HG03064 (cell line): ENCODE results near the gene RBPJL.

Source experiments
- ATAC-seq: cut with Tn5 transposase; IDR thresholded peaks from one replicate; pipeline ENCODE4 v1.9.1; 2021; ENCODE audit warnings: low read depth; ENCODE audit not compliant: unreplicated experiment

RBPJL gene

DNA sequence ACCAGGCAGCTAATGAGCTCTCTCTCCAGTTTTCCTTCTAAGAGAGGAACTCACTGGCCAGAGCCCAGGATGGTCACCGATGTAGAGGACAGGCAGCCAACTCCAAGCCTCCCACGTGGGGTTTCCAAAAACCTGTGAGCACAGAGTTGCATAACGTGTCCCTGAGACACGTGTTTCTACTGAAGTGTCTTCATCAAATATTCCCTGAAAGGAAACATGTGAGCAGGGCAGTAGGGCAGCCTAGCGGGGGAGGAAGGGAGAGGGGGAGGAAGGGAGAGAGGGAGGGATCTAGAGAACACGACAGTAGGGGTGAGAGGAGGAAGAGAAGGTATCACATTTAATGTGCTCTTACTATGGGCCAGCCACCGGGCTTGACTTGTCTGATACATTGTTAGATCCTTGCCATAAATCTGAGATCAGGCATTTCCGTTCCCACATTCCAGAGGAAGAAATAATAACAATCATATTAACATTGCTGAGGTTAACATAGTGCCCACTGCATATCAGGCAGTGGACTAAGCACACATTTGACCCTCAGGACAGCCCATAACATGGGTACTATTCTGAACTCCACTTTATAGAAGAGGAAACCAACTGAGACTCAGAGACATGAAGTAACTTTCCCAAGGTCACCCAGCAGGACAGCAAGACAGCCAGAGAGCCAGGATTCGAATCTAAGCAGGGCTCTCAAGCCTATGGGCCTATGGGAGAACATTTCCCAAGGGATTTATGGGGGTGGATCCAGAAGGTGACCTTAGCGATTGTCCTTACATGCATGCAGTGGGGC, 51.8 kb downstream of the RBPJL start:
- ATAC-seq, result no peak

DNA sequence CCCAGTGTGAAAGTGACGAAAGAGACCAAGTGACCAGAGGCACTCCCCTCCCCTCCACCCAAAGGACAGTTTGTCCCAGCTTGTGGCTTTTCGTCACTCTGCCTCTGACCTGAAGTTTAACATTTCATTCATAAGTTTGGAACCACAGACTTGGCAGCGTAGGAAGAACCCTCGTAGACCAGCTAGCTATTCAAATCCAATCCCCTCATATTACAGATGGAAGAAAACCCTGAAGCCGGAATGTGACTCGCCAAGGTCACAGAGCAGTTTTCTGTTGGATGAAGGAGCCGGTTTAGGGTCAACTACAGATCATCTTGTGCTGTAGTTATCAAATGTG, 52.4 kb downstream of the RBPJL start:
- ATAC-seq, result no peak

DNA sequence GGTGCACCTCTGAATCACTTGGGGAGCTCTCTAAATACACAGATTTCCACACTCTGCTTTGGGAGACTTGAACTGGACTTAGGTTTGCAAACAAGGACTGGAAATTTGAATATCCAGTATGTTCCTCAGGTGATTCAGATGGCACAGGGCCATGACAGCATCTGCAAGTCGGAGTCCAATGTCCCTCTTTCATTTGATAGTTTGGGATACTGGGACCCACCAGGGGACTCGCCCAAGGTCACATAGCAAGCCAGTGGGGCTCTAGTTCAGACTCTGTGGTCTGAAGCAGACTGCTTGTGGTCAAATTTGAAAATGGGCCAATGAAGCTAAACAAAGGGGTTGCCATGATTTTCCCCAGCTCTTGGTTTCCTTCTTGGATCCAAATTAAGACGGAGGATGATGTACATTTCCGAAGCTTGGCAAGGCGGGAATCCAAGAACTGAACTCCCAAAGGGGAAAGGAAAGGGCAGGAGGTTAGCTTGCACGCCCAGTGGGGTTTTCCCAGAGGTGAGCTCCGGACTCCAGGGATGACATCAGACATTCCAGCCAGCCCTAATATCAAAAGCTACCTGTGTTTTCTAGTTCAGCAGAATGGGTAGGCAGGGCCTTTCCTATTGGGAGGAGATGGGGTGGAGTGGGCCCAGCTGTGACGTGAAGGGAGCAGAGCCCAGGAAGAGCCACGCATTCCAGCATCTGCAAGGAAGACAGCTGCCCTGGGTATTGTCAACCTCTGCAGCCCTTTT, 52.9 kb downstream of the RBPJL start:
- ATAC-seq, result no peak

DNA sequence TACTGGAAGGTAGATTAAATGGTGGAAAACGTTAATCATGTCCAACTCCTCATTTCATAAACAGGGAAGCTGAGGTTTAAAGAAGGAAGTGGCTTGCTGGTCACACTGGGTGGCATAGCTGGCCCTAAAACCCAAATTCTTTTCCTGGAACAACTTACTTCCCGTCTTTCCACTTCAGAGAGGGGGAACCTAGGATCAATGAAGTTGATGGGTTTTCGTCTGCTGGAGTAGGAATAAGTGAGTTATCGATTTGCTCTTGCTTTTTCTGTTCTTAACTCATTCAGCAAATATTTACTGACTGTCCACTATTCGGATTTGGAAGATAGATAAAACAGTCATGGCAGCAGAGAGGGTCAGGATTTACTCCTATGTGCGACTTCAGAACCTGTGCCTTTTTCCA, 55.2 kb downstream of the RBPJL start:
- ATAC-seq, result no peak

DNA sequence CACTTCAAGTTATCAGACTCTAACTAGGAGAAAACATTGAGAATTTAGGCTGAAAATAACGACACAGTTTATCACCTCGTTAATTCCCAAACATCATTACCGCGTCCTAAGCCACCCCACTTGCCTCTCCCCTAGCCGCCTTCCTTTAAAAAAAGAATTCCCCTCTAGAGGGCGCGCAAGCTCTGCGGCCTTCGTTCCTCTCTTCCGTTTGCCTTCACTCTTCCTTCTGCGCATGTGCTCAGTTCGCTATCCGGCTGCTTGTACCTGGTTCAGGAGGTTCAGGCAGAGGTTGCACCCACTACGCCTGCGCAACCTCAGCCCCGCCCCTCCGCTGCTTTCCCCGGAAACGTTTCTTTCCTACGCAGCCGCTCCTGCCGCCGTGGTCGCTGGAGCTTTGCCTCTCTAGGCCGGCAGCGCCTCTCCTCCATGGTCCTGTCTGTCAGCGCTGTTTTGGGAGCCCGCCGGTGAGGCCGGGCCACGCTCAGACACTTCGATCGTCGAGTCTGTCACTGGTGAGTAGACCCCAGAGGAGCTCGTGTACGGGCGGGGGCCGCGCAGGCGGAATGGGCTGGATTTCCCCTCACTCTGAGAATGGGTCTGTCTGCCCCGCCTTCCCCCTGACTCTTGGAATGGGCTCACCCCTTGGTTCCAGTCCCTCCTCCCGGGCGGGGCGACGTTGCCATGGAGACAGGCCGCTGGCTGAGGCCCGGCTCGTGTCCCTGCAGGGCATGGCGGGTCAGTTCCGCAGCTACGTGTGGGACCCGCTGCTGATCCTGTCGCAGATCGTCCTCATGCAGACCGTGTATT, 56.4 kb downstream of the RBPJL start, which contains the start of gene SYS1:
TSS of gene SYS1 (plus strand) at position 353 of the 807 bp plus-strand sequence. CDS start at position 729, 376 bp downstream.
- ATAC-seq, result peak; percentile 74

DNA sequence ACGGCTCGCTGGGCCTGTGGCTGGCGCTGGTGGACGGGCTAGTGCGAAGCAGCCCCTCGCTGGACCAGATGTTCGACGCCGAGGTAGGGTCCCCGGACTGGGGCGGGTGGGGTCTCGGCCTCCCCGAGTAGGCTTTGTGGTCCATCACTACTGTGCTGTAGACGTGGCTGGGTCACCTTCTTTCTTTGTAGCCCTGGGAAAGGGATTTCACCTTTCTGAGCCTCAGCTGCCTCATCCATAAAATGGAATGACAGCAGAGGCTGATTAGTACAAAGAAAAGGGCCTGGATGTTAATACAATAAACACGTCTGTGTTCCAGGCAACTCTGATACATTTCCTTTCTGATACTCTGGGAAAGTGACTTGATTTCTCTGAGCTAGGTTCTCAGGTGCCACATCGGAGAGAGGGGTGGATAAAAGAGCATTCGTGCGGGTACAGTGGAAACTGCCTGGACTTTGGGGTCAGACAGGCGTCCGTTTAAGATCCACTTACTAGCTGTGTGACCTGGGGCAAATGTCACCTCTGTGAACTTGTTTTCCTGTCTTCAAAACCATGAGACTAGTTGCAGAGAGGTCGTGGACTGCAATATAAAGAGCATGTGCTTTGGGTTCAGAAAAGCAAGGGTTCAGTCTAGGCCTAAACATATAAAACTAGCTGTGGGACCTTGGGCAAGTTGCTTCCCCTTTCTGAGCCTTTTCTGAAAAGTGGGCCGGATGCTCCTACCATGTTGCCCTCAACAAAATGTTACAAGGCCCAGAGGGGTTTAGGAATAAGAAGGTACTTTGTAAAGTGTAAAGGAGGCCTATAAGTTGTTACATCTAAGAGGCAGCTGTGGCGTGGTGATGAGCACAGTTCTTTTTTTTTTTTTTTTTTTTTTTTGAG, 57.2 kb downstream of the RBPJL start:
- ATAC-seq, result no peak

DNA sequence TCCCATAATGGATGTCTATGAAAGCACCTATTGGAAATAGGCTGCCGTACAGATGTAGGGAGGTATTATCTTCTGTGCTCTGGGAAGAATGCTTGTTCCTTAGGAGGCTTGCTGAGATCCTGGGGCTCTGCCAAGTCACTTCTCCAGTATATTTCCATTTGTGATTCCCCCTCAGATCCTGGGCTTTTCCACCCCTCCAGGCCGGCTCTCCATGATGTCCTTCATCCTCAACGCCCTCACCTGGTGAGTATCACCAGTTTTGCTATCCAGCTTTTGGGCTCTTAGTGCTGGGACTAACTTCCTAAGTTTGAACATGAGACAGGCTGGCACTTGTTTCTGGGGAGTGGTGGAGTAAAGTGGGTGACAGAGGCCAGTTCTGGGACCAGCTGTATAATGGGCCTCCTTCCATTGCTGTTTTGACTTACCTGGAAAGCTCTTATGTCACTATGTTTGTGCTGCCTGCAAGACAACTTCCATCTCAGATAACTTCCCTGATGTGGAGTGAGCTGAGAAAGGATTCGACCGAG, 58.9 kb downstream of the RBPJL start:
- ATAC-seq, result no peak

DNA sequence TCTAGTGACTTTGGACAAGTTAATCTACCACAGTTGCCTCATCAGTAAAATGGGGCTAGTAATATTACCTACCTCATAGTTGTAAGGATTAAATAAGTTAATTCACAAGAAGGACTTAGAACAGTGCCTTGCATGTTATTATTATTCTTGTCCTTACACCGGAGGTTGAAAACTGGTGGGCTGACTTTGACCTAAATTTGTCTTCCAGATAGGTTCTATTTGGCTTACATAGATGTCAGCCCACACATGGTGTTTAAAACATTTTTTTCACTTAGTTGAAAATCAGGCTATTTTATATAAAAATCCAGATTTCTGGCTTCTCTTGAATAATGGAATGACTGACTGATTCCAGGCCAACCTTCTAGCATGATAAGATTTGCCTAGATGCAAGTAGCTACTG, 59.6 kb downstream of the RBPJL start:
- no peak for ATAC-seq

DNA sequence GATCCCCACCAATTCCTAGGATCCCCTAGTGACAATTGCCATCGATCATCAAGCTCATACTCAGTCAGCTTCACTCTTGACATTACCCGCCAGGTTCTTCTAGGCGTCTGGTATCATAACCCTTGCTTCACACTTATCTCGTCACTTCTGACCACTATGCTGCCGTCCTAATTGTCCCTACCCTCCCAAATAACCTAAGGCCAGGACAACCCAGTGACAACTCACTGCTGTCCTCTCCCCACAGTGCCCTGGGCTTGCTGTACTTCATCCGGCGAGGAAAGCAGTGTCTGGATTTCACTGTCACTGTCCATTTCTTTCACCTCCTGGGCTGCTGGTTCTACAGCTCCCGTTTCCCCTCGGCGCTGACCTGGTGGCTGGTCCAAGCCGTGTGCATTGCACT, 60.0 kb downstream of the RBPJL start:
- no peak for ATAC-seq

DNA sequence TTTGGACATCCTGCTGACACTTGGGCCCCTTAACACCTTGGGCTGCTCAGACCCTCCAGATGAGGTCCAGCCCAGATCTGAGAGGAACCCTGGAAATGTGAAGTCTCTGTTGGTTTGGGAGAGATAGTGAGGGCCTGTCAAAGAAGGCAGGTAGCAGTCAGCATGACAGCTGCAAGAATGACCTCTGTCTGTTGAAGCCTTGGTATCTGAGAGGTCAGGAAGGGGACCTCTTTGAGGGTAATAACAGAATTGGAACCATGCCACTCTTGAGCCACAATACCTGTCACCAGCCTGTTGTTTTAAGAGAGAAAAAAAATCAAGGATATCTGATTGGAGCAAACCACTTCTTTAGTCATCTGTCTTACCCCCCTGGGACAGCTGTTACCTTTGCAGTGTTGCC, 60.5 kb downstream of the RBPJL start:
- no peak for ATAC-seq
